SJCRH30 (cell line): ENCODE measurements around the gene MFF. TPM values are rescaled to one million over a fixed set of nuclear protein-coding genes. Genes with fewer than 3 reads are reported as not detected.

Experiments used
- DNase-seq, 2 experiments: peaks; one replicate each; pipeline ENCODE4 v3.0.0-alpha.2; 2015 to 2020
- H3K27ac ChIP-seq: fragments of 250-450 bp; sonication (Bioruptor Pico); 2 replicates; pipeline ENCODE4 v1.5.1; 2020; ENCODE audit warnings: mild to moderate bottlenecking, moderate library complexity
- H3K27me3 ChIP-seq: fragments of 250-450 bp; sonication (Bioruptor Pico); 2 replicates; pipeline ENCODE4 v1.5.1; 2020; ENCODE audit warnings: mild to moderate bottlenecking, moderate library complexity
- H3K36me3 ChIP-seq: fragments of 250-450 bp; sonication (Bioruptor Pico); 2 replicates; pipeline ENCODE4 v1.5.1; 2020; ENCODE audit warnings: mild to moderate bottlenecking, moderate library complexity
- H3K4me1 ChIP-seq: fragments of 250-450 bp; sonication (Bioruptor Pico); 2 replicates; pipeline ENCODE4 v1.5.1; 2020; ENCODE audit warnings: mild to moderate bottlenecking, moderate library complexity
- H3K4me3 ChIP-seq: fragments of 250-450 bp; sonication (Bioruptor Pico); 2 replicates; pipeline ENCODE4 v1.5.1; 2020; ENCODE audit warnings: mild to moderate bottlenecking, moderate library complexity
- H3K9me3 ChIP-seq: fragments of 250-450 bp; sonication (Bioruptor Pico); replicated peaks from 2 replicates; pipeline ENCODE4 v1.5.1; 2020; ENCODE audit warnings: mild to moderate bottlenecking, moderate library complexity
- total RNA-seq: library from RNA; depleted of rRNA; stranded (reverse); fragments of >200 nt; shearing (Covaris generic); gene quantifications from 2 replicates; pipeline ENCODE4 v1.2.3, GENCODE V29; 2014; rRNA removed

The MFF gene, protein sequence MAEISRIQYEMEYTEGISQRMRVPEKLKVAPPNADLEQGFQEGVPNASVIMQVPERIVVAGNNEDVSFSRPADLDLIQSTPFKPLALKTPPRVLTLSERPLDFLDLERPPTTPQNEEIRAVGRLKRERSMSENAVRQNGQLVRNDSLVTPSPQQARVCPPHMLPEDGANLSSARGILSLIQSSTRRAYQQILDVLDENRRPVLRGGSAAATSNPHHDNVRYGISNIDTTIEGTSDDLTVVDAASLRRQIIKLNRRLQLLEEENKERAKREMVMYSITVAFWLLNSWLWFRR
- 108 and 117 TPM in 2 replicates for total RNA-seq

DNA sequence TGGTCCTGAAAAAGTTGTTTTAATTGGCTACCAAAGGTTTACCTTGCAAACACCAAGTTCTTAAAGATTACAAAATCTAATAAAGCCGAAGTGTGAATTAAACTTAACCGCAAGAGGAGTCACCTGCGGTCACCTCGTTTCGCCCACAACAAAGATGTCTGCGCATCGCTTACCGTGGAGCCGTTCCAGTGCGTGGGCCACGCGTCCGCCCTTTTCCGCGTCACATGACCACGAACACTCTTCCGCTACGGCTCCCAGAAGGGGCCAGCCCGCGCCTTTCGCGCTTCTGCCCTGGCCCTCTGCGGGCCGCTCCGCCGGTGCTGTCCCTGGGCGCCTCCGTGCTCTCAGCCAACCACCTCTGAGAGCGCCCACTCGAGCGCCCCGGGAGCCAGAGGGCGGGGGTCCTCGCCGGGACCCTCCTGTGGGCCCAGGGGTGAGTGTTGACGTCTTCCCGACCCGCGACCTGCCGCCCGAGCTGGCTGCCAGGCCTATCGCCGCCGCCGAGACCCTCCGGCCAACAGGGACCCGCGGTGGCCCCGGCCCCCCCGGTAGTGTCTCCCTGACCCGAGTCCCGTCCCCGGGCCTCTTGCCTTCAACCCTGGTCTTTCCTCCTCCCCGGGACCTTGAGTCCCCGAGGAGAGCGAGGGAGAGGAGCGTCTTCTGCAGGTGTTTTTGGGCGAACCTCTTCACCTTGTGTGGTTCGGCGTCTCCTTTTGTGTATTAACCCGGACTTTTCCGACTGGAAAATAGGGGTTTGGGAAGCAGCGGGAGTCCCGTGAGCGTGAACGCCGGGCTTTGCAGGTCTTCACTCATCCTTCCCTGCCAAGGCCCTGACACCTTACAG, at the start of gene MFF:
Gene MFF (plus strand): TSS at position 257 of the 844 bp plus-strand sequence. CDS start 5,415 bp downstream, outside the sequence.
- no peaks in the 10 kb centered on the region; the same call in 1 of the 2 replicates for H3K9me3 ChIP-seq
- H3K27ac ChIP-seq, result peak within 1 kb of the TSS; percentile 79
- H3K4me1 ChIP-seq, result no peaks in the 10 kb centered on the region
- peak; percentile 93 to 96 for DNase-seq
- no peaks in the 10 kb centered on the region for H3K36me3 ChIP-seq
- H3K27me3 ChIP-seq, result no peaks in the 10 kb centered on the region
- peak within 1 kb of the TSS; percentile 95 for H3K4me3 ChIP-seq

DNA sequence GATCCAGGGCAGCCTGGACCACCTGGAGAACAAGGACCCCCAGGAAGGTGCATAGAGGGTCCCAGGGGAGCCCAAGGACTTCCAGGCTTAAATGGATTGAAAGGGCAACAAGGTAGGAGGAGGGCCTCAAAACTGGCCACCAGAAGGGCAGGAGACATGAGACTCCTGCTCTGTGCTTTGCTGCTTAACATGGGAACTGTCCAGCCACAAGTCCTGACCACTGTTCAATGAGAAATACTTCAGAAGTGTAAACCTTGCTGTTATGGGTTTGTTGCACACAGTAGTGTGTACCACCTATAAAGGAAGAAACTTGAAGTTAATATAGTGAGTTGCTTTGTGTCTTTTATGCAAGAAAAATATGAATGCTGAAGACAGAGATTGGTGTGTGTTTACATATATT, 44.2 kb upstream of the MFF start:
- Histone ChIP-seq H3K27me3 (no peaks in the 10 kb centered on the region), H3K9me3 (0 out of 2 replicates have a peak, but pooled peaks cover 4% of the 10 kb centered on the region), H3K36me3 (no peaks in the 10 kb centered on the region), H3K27ac (no peak overlapping the region), H3K4me1 (no peaks in the 10 kb centered on the region), H3K4me3 (no peak overlapping the region)
- peak in 1 of 2 experiments; percentile 17 for DNase-seq

DNA sequence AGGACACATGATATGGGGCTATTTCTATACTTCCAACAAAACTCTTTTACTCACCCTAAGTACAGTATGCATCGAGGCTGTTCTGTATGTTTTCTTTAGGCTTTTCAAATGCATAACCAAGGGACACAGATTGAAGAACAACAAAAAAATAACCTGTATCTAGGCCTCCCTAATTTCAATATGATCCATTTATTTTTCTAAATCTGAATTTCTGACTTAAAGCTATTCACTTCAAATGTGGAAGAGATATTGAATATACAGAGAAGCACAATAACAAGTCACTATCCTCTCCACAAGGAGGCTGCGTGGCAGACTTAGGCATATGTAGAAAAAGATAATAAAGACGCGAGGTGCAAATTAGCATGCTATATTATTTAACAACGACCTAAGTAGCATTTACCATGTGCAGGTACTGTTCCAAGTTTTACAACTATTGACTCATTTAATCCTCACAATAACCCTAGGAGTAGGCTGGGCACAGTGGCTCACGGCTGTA, 39.3 kb upstream of the MFF start:
- DNase-seq, result no peak
- H3K4me1 ChIP-seq, result no peaks in the 10 kb centered on the region
- H3K4me3 ChIP-seq, result no peak overlapping the region
- H3K36me3 ChIP-seq, result no peaks in the 10 kb centered on the region
- no peak overlapping the region for H3K27ac ChIP-seq
- 0 out of 2 replicates have a peak, but pooled peaks cover 4% of the 10 kb centered on the region for H3K9me3 ChIP-seq
- H3K27me3 ChIP-seq, result peaks cover 2% of the 10 kb centered on the region; the same call in 1 of the 2 replicates

DNA sequence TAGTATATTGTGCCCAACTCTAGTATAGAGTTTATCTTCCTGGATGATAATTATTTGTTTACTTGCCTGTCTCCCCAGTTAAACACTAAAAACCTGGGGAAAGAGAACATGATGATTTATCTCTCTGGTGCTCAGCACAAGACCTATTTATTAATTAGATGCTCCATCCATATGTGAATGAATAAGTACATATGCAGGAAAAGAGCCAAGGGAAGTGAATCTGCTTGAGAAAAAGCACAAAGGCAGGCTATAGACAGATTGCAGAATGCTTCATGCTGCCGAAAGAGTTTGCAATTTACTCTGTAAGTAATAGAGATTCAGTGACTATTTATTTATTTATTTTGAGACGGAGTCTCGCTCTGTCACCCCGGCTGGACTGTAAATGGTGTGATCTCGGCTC, 37.3 kb upstream of the MFF start:
- no peaks in the 10 kb centered on the region for H3K36me3 ChIP-seq
- no peaks in the 10 kb centered on the region for H3K4me1 ChIP-seq
- no peak overlapping the region for H3K27ac ChIP-seq
- 0 out of 2 replicates have a peak, but pooled peaks cover 2% of the 10 kb centered on the region for H3K9me3 ChIP-seq
- DNase-seq, result no peak
- no peak overlapping the region for H3K4me3 ChIP-seq
- peaks cover 2% of the 10 kb centered on the region; the same call in 1 of the 2 replicates for H3K27me3 ChIP-seq

DNA sequence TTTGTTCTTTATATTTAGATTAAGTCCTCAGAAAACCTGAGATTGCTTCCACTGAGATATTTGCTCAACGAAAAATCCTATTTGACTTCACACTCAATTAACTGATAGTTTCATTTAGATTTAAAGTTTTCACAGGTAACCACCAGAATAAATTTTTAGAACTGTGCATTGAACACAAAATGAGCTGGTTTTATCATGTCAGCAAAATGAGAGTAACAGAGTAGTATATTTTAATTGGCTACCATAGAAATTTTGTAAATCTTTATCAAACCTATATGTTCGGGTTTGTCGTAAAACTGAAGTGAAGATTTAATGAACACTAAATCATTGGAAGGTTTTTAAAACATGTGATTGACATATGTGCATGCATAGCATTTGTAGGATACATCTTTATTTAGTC, 32.7 kb upstream of the MFF start:
- no peak overlapping the region for H3K27ac ChIP-seq
- peaks cover 2% of the 10 kb centered on the region; the same call in 1 of the 2 replicates for H3K27me3 ChIP-seq
- no peaks in the 10 kb centered on the region for H3K9me3 ChIP-seq
- H3K36me3 ChIP-seq, result no peaks in the 10 kb centered on the region
- H3K4me1 ChIP-seq, result no peaks in the 10 kb centered on the region
- DNase-seq, result no peak
- no peak overlapping the region for H3K4me3 ChIP-seq

DNA sequence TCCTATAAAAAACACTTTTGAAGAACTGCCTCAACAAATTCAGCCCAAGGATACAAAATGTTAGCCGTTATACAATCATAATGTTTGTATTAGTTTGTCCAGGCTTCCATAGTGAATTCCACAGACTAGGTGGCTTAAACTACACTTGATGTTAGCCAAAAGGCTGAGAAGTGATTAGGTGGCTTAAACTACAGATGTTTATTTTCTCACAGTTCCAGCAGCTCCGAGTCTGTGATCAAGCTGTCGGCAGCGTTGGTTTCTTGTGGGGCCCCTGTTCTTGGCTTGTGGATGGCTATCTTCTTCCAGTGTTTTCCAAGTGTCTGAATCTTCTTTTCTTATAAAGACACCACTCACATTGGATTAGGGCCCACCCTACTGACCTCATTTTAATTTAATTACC, 31.5 kb upstream of the MFF start:
- H3K36me3 ChIP-seq, result no peaks in the 10 kb centered on the region
- no peak overlapping the region for H3K27ac ChIP-seq
- H3K4me1 ChIP-seq, result no peaks in the 10 kb centered on the region
- H3K27me3 ChIP-seq, result peaks cover 2% of the 10 kb centered on the region; the same call in 1 of the 2 replicates
- H3K9me3 ChIP-seq, result no peaks in the 10 kb centered on the region
- no peak overlapping the region for H3K4me3 ChIP-seq
- no peak for DNase-seq

DNA sequence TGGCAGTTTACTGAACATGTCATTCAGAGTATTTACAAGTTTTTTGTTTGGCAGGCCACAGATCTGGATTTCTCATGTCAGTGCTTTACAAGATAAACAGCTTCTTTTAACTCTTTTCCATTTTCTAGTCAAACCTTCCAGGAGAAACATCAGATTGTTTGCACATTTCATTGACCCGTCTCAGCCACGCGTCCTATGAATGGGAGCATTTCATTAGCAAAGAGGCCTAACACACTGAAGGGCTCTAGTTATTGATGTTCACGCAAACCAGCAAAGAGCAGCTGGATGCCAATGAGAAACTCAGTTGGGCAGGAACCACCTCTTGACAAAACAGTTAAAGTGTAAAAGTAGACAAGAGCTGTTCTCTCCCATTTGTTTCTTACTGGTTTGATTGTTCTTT, 29.2 kb upstream of the MFF start:
- no peaks in the 10 kb centered on the region for H3K9me3 ChIP-seq
- H3K36me3 ChIP-seq, result no peaks in the 10 kb centered on the region
- no peaks in the 10 kb centered on the region for H3K4me1 ChIP-seq
- no peak for DNase-seq
- H3K4me3 ChIP-seq, result no peak overlapping the region
- H3K27me3 ChIP-seq, result no peaks in the 10 kb centered on the region
- no peak overlapping the region for H3K27ac ChIP-seq

DNA sequence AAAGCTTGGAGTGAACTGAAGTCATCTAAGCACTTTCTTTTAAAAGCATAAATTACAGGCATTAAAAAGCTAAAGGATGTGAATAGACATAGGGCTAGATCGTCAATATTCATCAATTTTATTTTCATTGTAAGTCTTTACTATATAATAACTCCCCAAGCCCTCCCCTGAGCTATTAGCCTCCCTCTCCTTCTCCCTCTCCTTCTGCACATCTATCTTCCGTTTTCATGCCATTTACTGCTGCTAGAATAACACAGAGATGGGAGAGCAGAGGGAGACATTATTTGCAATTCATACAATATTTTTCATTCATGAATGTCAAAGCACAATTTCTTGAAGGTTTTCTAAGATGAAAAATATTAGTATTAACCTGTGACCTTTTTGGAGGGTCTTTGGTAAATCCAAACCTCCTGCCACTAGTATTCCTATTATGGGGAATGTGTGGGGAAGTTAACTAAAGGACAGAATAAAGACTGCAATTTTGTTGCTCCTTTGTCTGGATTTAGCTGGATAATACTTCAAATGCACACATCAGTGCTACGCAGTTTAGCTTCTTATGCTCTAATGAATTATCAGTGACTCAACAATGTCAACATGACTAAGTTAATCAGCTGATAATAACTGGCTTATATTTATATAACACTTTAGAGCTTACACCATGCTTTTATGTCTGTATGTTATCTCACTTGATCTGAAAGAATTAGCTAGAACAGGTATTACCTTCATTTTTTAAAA, 28.2 kb upstream of the MFF start:
- DNase-seq, result no peak
- H3K4me3 ChIP-seq, result no peak overlapping the region
- H3K4me1 ChIP-seq, result no peaks in the 10 kb centered on the region
- H3K27me3 ChIP-seq, result no peaks in the 10 kb centered on the region
- no peaks in the 10 kb centered on the region for H3K36me3 ChIP-seq
- H3K9me3 ChIP-seq, result no peaks in the 10 kb centered on the region
- H3K27ac ChIP-seq, result no peak overlapping the region

DNA sequence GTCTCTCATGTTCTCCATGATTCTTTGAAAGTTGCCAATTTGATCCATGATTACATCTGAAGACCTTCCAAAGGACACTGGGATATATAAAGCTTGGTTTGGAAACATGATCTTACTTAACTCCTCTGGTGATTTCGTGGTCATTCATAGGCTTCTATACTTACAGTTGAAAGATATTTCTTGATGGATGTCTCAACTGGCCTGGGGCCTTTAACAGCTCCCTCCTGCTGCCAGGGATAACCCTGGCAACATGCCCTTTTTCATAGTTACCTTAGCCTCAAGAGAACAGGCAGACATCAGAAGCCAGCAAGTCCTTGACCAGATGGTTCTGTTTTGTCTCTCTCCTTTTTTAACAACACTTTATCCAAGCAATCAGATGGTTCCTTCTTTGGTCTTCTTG, 23.5 kb upstream of the MFF start:
- no peak for DNase-seq
- Histone ChIP-seq H3K36me3 (no peaks in the 10 kb centered on the region), H3K27me3 (no peaks in the 10 kb centered on the region), H3K4me3 (no peak overlapping the region), H3K4me1 (no peaks in the 10 kb centered on the region), H3K27ac (no peak overlapping the region), H3K9me3 (no peaks in the 10 kb centered on the region)

DNA sequence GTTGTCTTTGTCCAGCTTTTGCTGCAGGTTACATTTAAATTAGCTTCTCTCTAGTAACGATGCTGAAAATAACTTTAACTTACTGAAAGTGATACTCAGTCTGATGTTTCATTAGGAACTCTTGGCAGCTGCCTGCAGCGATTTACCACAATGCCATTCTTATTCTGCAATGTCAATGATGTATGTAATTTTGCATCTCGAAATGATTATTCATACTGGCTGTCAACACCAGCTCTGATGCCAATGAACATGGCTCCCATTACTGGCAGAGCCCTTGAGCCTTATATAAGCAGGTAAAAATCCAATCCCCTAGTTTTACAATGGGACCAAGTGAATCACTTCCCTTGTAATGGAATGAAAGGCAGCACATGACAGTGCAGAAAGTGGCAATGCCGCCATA, 16.3 kb upstream of the MFF start:
- Histone ChIP-seq H3K27me3 (no peaks in the 10 kb centered on the region), H3K36me3 (no peaks in the 10 kb centered on the region), H3K4me1 (no peaks in the 10 kb centered on the region), H3K27ac (no peak overlapping the region), H3K9me3 (no peaks in the 10 kb centered on the region), H3K4me3 (no peak overlapping the region)
- no peak for DNase-seq

DNA sequence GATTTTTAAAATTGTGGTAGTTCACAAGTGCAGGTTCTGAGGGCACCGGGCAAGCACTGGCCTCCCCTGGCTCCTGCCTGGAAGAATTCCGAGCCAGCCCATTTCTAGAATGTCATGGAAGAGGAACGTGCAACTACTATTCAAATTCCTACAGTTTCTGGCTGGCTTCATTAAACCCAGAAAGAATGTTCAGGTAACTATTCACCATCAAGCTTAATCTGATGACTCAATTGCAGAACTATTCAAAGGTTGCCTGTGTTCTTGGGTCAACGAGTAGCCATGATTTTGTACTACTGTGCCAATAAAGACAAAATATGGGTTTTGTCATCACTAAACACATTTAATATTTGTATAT, 14.3 kb upstream of the MFF start:
- H3K4me3 ChIP-seq, result no peak overlapping the region
- no peak for DNase-seq
- no peaks in the 10 kb centered on the region for H3K36me3 ChIP-seq
- H3K27ac ChIP-seq, result no peak overlapping the region
- no peaks in the 10 kb centered on the region for H3K9me3 ChIP-seq
- no peaks in the 10 kb centered on the region for H3K27me3 ChIP-seq
- H3K4me1 ChIP-seq, result no peaks in the 10 kb centered on the region

DNA sequence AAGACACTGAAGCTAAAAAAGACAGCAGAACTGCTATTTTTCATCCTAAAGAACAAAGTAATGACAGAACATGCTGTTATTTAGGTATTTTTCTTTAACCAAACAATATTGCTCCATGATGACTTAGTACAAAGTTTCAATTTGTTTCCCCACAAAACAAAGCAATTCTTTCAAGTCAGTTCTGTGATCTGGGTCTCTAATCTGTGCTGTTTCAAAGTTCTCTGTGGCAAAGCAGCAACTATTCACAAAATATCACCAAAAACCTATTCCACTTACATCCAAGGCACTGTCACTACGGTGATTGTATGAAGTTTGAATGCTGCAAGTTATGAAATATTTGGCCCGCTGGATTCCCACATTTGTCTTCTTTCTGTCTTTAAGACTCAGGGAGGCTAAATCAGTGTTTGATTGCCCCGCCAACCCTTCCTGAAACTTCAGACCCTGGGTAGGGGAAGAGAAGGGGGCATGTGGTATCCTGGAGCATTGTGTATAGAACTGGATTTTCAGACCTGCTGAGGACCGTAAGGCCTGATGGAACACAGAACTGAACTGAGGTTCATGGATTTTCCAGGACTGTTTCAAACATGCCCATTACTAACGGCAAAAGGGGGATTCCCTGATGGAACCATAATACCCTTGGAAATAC, 13.1 kb upstream of the MFF start:
- H3K27ac ChIP-seq, result no peak overlapping the region
- H3K9me3 ChIP-seq, result no peaks in the 10 kb centered on the region
- no peaks in the 10 kb centered on the region for H3K27me3 ChIP-seq
- no peaks in the 10 kb centered on the region for H3K36me3 ChIP-seq
- H3K4me1 ChIP-seq, result no peaks in the 10 kb centered on the region
- no peak for DNase-seq
- no peak overlapping the region for H3K4me3 ChIP-seq

DNA sequence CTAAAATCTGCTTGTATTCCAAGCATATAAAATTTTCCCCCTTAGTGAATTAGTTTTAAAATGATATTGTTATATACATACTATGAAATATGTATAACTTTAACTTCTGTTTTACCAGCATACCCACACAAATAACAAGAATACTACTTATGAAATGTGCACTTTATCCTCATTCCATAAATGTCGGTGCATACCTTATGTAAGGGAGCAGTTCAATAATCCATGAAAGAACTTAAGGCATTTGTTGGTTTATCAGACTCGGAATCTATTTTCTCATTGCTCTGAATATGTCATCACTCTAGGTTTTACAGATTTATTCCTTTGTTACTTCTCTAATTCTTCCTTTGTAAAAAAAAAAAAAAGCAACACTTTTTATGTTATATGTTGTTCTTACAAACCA, 12.5 kb upstream of the MFF start:
- H3K27ac ChIP-seq, result no peak overlapping the region
- no peaks in the 10 kb centered on the region for H3K27me3 ChIP-seq
- no peaks in the 10 kb centered on the region for H3K9me3 ChIP-seq
- H3K36me3 ChIP-seq, result no peaks in the 10 kb centered on the region
- H3K4me1 ChIP-seq, result no peaks in the 10 kb centered on the region
- no peak overlapping the region for H3K4me3 ChIP-seq
- no peak for DNase-seq

DNA sequence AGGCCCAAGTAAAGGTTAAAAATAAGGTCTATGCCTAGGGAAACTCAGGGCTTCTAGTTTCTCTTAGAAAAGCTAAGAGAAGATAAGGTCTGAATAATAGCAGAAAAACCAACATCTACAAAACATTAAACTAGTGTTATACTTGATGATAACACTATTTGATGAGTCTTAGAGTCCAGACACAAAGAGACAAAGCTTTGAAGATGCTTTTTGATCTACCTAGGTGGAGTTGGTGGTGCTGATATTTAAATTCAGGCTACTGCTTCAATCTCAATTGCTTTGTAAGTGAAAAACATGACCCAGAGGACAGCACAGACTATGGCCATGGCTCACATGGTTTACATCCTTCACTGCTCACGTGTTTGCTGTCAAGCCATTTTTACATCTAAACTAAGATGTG, 11.7 kb upstream of the MFF start:
- Histone ChIP-seq H3K27ac (no peak overlapping the region), H3K27me3 (no peaks in the 10 kb centered on the region), H3K4me3 (no peak overlapping the region), H3K36me3 (no peaks in the 10 kb centered on the region), H3K4me1 (no peaks in the 10 kb centered on the region), H3K9me3 (no peaks in the 10 kb centered on the region)
- no peak for DNase-seq
